ENCODE data around the gene NRXN2. TPM values are rescaled to one million over a fixed set of nuclear protein-coding genes. Genes with fewer than 3 reads are reported as not detected.

Gene NRXN2
- total RNA-seq, 1 experiment from 2014 or later, result not detected

GRCh38 chr11:64763526-64764039 lies 40.6 kb upstream of the NRXN2 start:
- DNase-seq, result no peak
- TF ChIP-seq CTCF (IDR thresholded peaks at IDR 0.05; ENCODE audit: unreplicated experiment), result no peak
- H3K9me3 Mint-ChIP-seq (ENCODE audit: low read depth, unreplicated experiment), result no peaks in the 10 kb centered on the region
- no peak overlapping the region for H3K4me3 Mint-ChIP-seq (ENCODE audit: low read depth, unreplicated experiment)
- BruUV-seq (replicated peaks), result no TSS peak
- CTCF ChIA-PET, result interaction anchor here (0.6 kb wide), 1 partner anchor 359 kb away, joined by 4 read pairs; no protein-coding TSS in a partner anchor
- no peak overlapping the region for H3K27ac Mint-ChIP-seq (ENCODE audit: unreplicated experiment)
- H3K4me1 Mint-ChIP-seq (ENCODE audit: low read depth, unreplicated experiment), result peaks cover 21% of the 10 kb centered on the region
- H3K36me3 Mint-ChIP-seq (ENCODE audit: insufficient read depth, unreplicated experiment), result peaks cover 82% of the 10 kb centered on the region
- no peaks in the 10 kb centered on the region for H3K27me3 Mint-ChIP-seq (ENCODE audit: unreplicated experiment)
- intact Hi-C loops (cut with micrococcal nuclease; ENCODE audit: unreplicated experiment), result no loop called here

- H3K9me3 Mint-ChIP-seq (ENCODE audit: low read depth, unreplicated experiment), result no peaks in the 10 kb centered on the region
- peaks cover 21% of the 10 kb centered on the region for H3K4me1 Mint-ChIP-seq (ENCODE audit: low read depth, unreplicated experiment)
- no TSS peak for BruUV-seq (replicated peaks)
- no peak for DNase-seq
- no peak for TF ChIP-seq CTCF (IDR thresholded peaks at IDR 0.05; ENCODE audit: unreplicated experiment)
- peaks cover 75% of the 10 kb centered on the region for H3K36me3 Mint-ChIP-seq (ENCODE audit: insufficient read depth, unreplicated experiment)
- peak overlapping the region; percentile 13 for H3K4me3 Mint-ChIP-seq (ENCODE audit: low read depth, unreplicated experiment)
- no peaks in the 10 kb centered on the region for H3K27me3 Mint-ChIP-seq (ENCODE audit: unreplicated experiment)
- intact Hi-C loops (cut with micrococcal nuclease; ENCODE audit: unreplicated experiment), result no loop called here
- CTCF ChIA-PET, result interaction anchor here (0.6 kb wide), 1 partner anchor 360 kb away, joined by 4 read pairs; no protein-coding TSS in a partner anchor
- peak overlapping the region; percentile 19 for H3K27ac Mint-ChIP-seq (ENCODE audit: unreplicated experiment)
Measured at GRCh38 chr11:64762674-64763525, 39.9 kb upstream of the NRXN2 start.

GRCh38 chr11:64762277-64762673 lies 39.3 kb upstream of the NRXN2 start:
- Mint-ChIP-seq H3K36me3 (ENCODE audit: insufficient read depth, unreplicated experiment) (peaks cover 69% of the 10 kb centered on the region), H3K4me1 (ENCODE audit: low read depth, unreplicated experiment) (peaks cover 21% of the 10 kb centered on the region), H3K9me3 (ENCODE audit: low read depth, unreplicated experiment) (no peaks in the 10 kb centered on the region), H3K27me3 (ENCODE audit: unreplicated experiment) (no peaks in the 10 kb centered on the region), H3K4me3 (ENCODE audit: low read depth, unreplicated experiment) (peak overlapping the region; percentile 13), H3K27ac (ENCODE audit: unreplicated experiment) (peak overlapping the region; percentile 19)
- BruUV-seq (replicated peaks), result no TSS peak
- TF ChIP-seq CTCF (IDR thresholded peaks at IDR 0.05; ENCODE audit: unreplicated experiment), result no peak
- CTCF ChIA-PET, result no interaction called here
- no peak for DNase-seq
- intact Hi-C loops (cut with micrococcal nuclease; ENCODE audit: unreplicated experiment), result no loop called here

GRCh38 chr11:64760759-64761420 lies 37.9 kb upstream of the NRXN2 start:
- TF ChIP-seq CTCF (IDR thresholded peaks at IDR 0.05; ENCODE audit: unreplicated experiment), result no peak
- CTCF ChIA-PET, result no interaction called here
- BruUV-seq (replicated peaks), result no TSS peak
- Mint-ChIP-seq H3K9me3 (ENCODE audit: low read depth, unreplicated experiment) (no peaks in the 10 kb centered on the region), H3K27me3 (ENCODE audit: unreplicated experiment) (no peaks in the 10 kb centered on the region), H3K27ac (ENCODE audit: unreplicated experiment) (no peak overlapping the region), H3K4me3 (ENCODE audit: low read depth, unreplicated experiment) (no peak overlapping the region), H3K4me1 (ENCODE audit: low read depth, unreplicated experiment) (peaks cover 21% of the 10 kb centered on the region), H3K36me3 (ENCODE audit: insufficient read depth, unreplicated experiment) (peaks cover 56% of the 10 kb centered on the region)
- intact Hi-C loops (cut with micrococcal nuclease; ENCODE audit: unreplicated experiment), result no loop called here
- no peak for DNase-seq

All from Calu3 (cell line).